ENCODE measurements around the gene ACAP2.
"Not testable (repeated sequence)": the region's sequence is repeated elsewhere in the genome, so short reads cannot be mapped to it uniquely, and the experiment has no call there.

ACAP2 gene

DNA sequence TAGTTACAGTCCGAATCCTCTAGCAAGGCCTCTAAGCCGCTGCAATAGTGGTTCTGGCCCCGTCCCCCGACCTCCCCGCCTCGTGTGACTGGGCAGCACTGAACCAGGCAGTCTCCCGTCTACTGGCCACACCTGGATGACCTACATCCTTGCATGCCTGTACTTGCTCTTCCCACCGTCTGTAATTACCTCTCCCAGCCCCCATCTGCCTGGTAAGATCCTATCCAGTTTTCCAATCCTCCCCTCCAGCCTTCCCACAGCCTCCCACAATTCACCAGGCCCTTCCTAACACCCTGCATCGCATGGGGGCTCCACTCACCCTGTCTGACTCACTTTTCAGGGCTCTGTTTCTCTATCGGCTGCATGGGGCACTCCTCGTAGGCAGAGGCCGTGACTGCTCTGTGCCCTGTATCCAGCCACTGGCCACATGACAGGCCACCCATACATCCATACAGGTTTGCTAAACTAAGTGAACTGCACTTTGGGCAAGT, 204.7 kb downstream of the ACAP2 start:
- ChIA-PET POLR2A (no interaction called here), CTCF (interaction anchor here (0.6 to 0.8 kb wide), 2 partner anchors 28 to 32 kb away, joined by 3 read pairs; no protein-coding TSS in a partner anchor)
- TF ChIP-seq, protein P1, sequence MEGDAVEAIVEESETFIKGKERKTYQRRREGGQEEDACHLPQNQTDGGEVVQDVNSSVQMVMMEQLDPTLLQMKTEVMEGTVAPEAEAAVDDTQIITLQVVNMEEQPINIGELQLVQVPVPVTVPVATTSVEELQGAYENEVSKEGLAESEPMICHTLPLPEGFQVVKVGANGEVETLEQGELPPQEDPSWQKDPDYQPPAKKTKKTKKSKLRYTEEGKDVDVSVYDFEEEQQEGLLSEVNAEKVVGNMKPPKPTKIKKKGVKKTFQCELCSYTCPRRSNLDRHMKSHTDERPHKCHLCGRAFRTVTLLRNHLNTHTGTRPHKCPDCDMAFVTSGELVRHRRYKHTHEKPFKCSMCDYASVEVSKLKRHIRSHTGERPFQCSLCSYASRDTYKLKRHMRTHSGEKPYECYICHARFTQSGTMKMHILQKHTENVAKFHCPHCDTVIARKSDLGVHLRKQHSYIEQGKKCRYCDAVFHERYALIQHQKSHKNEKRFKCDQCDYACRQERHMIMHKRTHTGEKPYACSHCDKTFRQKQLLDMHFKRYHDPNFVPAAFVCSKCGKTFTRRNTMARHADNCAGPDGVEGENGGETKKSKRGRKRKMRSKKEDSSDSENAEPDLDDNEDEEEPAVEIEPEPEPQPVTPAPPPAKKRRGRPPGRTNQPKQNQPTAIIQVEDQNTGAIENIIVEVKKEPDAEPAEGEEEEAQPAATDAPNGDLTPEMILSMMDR (IDR thresholded peaks at IDR 0.05; ENCODE audit: insufficient read depth, low read length, missing control alignments): no peak
- DNase-seq (ENCODE audit: low read depth, low spot score): no peak
- no peak overlapping the region for H3K4me3 ChIP-seq (ENCODE audit: low read depth, low read length)

DNA sequence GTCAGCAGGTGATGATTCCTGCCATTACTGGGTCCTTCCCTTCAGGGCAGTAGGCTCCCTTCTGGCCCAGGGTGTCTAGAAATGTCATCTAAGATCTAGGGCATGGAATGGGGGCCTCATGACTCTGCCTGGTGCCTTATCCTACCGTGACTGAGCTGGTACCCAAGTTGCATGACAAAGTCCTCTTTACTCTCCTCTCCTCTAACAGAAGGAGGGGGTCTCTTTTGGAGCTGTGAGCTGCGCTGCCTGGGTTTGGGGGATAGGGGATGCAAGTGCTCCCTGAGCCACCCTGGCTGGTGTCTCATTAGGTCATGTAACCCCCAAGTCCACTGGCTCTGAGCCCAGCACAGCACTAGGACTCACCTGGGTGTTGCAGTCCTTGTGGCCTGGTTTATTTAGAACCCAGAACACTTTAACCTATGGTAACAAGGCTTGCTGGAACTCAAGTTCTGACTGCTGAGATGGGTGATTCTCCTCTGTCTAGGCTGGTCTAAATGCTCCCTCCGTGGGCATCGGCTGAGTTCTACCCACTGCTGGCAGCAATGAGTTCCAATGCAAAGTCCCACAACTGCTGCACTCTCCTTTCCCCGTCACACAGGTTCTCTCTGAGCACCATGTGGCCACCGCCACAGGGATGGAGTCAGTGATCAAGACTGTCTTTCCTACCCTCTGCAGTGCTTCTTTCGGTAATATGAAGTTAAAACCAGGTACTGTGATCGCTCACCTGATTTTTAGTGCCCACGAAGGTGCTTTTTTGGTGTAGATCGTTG, 205.8 kb downstream of the ACAP2 start:
- TF ChIP-seq, protein P1 (IDR thresholded peaks at IDR 0.05; ENCODE audit: insufficient read depth, low read length, missing control alignments): no peak
- CTCF ChIA-PET: no interaction called here
- no peak overlapping the region for H3K4me3 ChIP-seq (ENCODE audit: low read depth, low read length)

DNA sequence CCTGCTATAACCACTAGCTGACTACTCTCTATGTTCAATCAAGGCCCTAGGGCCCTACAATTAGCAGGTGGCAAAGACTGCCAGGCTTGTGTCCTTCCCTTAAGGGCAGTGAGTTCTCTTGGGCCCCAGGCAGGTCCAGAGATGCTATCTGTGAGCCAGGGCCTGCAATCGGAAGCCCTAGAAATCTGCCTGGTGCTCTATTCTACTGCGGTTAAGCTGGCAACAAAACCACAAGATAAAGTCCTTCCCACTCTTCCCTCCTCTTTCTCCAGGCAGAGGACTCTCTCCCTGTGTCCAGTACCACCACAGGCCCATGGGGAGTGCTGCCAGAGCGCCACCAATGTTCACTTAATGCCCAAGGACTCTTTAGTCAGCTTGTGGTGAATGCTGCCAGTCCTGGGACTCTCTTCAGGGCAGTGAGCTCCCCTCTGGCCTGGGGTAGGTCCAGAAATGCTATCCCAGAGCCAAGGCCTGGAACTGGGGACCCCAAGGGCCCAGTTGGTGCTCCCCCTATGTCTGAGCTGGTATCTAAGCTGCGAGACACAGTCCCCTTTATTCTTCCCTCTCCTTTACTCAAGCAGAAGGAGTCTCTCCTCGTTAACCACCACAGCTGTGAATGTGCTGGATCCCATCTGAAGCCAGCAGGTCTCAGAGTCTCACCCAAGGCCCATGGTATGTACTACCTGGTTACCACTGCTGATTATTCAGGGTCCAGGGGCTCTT, 206.6 kb downstream of the ACAP2 start:
- TF ChIP-seq, protein P1 (IDR thresholded peaks at IDR 0.05; ENCODE audit: insufficient read depth, low read length, missing control alignments): no peak
- ChIA-PET POLR2A (no interaction called here), CTCF (no interaction called here)

More for the DNA sequence above, 205.8 kb downstream of the ACAP2 start:
- no peak for DNase-seq (ENCODE audit: low read depth, low spot score)
- POLR2A ChIA-PET: no interaction called here

DNA sequence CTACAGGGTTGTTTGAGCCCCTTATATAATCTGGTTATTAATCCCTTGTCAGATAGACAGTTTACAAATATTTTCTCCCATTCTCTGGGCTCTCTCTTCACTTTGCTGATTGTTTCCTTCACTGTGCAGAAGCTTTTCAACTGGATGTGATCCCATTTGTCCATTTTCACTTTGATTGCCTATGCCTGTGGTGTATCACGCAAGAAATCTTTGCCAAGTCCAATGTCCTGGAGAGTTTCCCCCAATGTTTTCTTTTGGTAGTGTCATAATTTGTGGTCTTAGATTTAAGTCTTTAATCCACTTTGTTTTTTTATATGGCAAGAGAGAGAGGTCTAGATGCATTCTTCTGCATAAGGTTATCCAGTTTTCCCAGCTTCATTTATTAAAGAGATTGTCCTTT, 212.6 kb downstream of the ACAP2 start:
- H3K4me3 ChIP-seq (ENCODE audit: low read depth, low read length): no peak overlapping the region
- CTCF ChIA-PET: interaction anchor here (1.7 to 2.2 kb wide), 2 partner anchors 40 to 123 kb away, joined by 3 to 5 read pairs; partner anchors contain the start of gene XXYLT1
- POLR2A ChIA-PET: no interaction called here
- DNase-seq (ENCODE audit: low read depth, low spot score): no peak
- TF ChIP-seq, protein P1 (IDR thresholded peaks at IDR 0.05; ENCODE audit: insufficient read depth, low read length, missing control alignments): no peak

More for the DNA sequence above, 206.6 kb downstream of the ACAP2 start:
- no peak overlapping the region for H3K4me3 ChIP-seq (ENCODE audit: low read depth, low read length)
- no peak for DNase-seq (ENCODE audit: low read depth, low spot score)

DNA sequence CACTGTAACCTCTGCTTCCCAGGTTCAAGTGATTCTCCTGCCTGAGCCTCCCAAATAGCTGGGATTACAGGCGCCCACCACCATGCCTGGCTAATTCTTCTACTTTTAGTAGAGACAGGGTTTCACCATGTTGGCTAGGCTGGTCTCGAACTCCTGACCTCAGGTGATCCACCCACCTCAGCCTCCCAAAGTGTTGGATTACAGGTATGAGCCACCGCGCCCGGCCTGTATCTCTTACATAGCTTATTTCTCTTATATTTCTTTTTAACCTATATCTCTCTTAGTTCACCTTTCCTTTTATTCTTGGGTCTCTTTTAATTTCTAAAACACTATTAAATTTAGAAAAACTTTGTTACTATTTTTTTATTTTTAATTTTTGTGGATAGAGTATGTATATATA, 213.9 kb downstream of the ACAP2 start:
- CTCF ChIA-PET: interaction anchor here (0.7 to 3.4 kb wide), 4 partner anchors 20 to 546 kb away, joined by 3 to 17 read pairs (median 4); partner anchors contain the start of gene XXYLT1
- POLR2A ChIA-PET; DNase-seq (ENCODE audit: low read depth, low spot score); H3K4me3 ChIP-seq (ENCODE audit: low read depth, low read length): not testable (repeated sequence)

DNA sequence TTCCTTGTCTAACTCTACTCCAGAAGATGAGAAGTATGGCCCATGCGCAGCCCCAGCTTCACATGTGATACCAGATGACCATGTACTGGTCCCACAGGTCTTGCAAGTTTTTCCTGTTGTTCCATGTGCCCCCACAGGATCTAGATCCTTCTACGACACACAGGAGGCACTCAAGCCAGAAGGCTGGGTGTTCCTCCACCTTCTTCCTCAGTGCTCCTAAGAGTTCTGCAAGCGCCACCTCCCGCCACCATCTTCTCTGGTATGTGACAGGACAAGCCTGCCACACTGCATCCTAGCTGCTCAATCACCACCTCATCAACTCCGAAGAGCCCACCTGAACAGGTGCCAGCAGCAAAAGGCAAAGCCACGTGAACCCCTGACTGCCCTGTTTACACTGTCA, 214.9 kb downstream of the ACAP2 start:
- no peak for DNase-seq (ENCODE audit: low read depth, low spot score)
- CTCF ChIA-PET: interaction anchor here (1.0 to 3.4 kb wide), 7 partner anchors 13 to 555 kb away, joined by 3 to 17 read pairs (median 7); partner anchors contain the start of gene LSG1
- no peak overlapping the region for H3K4me3 ChIP-seq (ENCODE audit: low read depth, low read length)
- TF ChIP-seq, protein P1 (IDR thresholded peaks at IDR 0.05; ENCODE audit: insufficient read depth, low read length, missing control alignments): no peak
- POLR2A ChIA-PET: no interaction called here

Measured in AG04449 (cell line).